AG10803 (cell line): ENCODE measurements around the gene WDR33.

ENCODE experiments used
- DNase-seq: peaks from one replicate; pipeline ENCODE4 v3.0.0; 2010; ENCODE audit warnings: low read depth
- H3K4me3 ChIP-seq: 2 replicates; pipeline ENCODE4 v1.5.1; 2011; ENCODE audit warnings: mild to moderate bottlenecking, low read length, control low read depth
- CTCF ChIP-seq: conservative IDR thresholded peaks from 2 replicates; pipeline ENCODE4 v1.5.1; 2011; ENCODE audit warnings: mild to moderate bottlenecking, low read length, control low read depth, inconsistent platforms

WDR33 gene

GRCh38 chr2:127653421-127654083 is 157.4 kb downstream of the WDR33 start:
- no peak for DNase-seq
- no peak overlapping the region for H3K4me3 ChIP-seq
- TF ChIP-seq CTCF = no peak

- TF ChIP-seq CTCF = no peak
- no peak for DNase-seq
- H3K4me3 ChIP-seq = no peak overlapping the region
These were observed 158.1 kb downstream of the WDR33 start for GRCh38 chr2:127652786-127653357.

GRCh38 chr2:127651971-127652550 is 158.9 kb downstream of the WDR33 start:
- no peak for DNase-seq
- no peak overlapping the region for H3K4me3 ChIP-seq
- no peak for TF ChIP-seq CTCF

- no peak overlapping the region for H3K4me3 ChIP-seq
- TF ChIP-seq CTCF = no peak
- no peak for DNase-seq
These were observed 159.6 kb downstream of the WDR33 start for GRCh38 chr2:127651381-127651809.
